ENCODE measurements around the gene CAV2.

The CAV2 gene

GRCh38 chr7:116525298-116525912, 25.9 kb downstream of the CAV2 start:
- peak; percentile 23 for DNase-seq

GRCh38 chr7:116525913-116526861, 26.6 kb downstream of the CAV2 start:
- peak; percentile 73 for DNase-seq

- no peak for DNase-seq
Observed at GRCh38 chr7:116526897-116527296, 27.4 kb downstream of the CAV2 start.

- DNase-seq = no peak
Observed at GRCh38 chr7:116527521-116527920, 28.0 kb downstream of the CAV2 start.

GRCh38 chr7:116528008-116528789, 28.7 kb downstream of the CAV2 start:
- DNase-seq = no peak

- no peak for DNase-seq
Observed at GRCh38 chr7:116529250-116529649, 29.7 kb downstream of the CAV2 start.

GRCh38 chr7:116530107-116530820, 30.7 kb downstream of the CAV2 start:
- no peak for DNase-seq

- no peak for DNase-seq
Observed at GRCh38 chr7:116532102-116532688, 32.7 kb downstream of the CAV2 start.

GRCh38 chr7:116534790-116535189, 35.3 kb downstream of the CAV2 start:
- no peak for DNase-seq

- no peak for DNase-seq
Observed at GRCh38 chr7:116535416-116535815, 35.9 kb downstream of the CAV2 start.

- DNase-seq = no peak
Observed at GRCh38 chr7:116538138-116538537, 38.6 kb downstream of the CAV2 start.

- no peak for DNase-seq
Observed at GRCh38 chr7:116539879-116540278, 40.3 kb downstream of the CAV2 start.

GRCh38 chr7:116540743-116541142, 41.2 kb downstream of the CAV2 start:
- DNase-seq = no peak

GRCh38 chr7:116541951-116542350, 42.4 kb downstream of the CAV2 start:
- DNase-seq = no peak

GRCh38 chr7:116542618-116543017, 43.1 kb downstream of the CAV2 start:
- DNase-seq = no peak

GRCh38 chr7:116543664-116544063, 44.1 kb downstream of the CAV2 start:
- no peak for DNase-seq

GRCh38 chr7:116544487-116544886, 44.9 kb downstream of the CAV2 start:
- DNase-seq = no peak

- DNase-seq = no peak
Observed at GRCh38 chr7:116545411-116545993, 46.0 kb downstream of the CAV2 start.

GRCh38 chr7:116546054-116546453, 46.5 kb downstream of the CAV2 start:
- DNase-seq = no peak

GRCh38 chr7:116546916-116547315, 47.4 kb downstream of the CAV2 start:
- no peak for DNase-seq

- no peak for DNase-seq
Observed at GRCh38 chr7:116547347-116547746, 47.8 kb downstream of the CAV2 start.

GRCh38 chr7:116548506-116548905, 49.0 kb downstream of the CAV2 start:
- no peak for DNase-seq
